Measurements from ENCODE around the gene BEST1.
A peak's percentile ranks its signal among the peaks of the same experiment; 100 is the strongest.

BEST1 gene

GRCh38 chr11:61906522-61906909 is 43.6 kb upstream of the BEST1 start:
- H3K9ac ChIP-seq (ENCODE audit: insufficient read length, low read depth) = no peak overlapping the region
- TF ChIP-seq SUZ12 (IDR thresholded peaks at IDR 0.05; ENCODE audit: extremely low read depth, insufficient read depth, insufficient read length) = no peak
- TF ChIP-seq ZNF274 (IDR thresholded peaks at IDR 0.05; ENCODE audit: low read depth, low read length) = no peak
- TF ChIP-seq YY1 (IDR thresholded peaks at IDR 0.05; ENCODE audit: insufficient read depth, insufficient read length) = no peak
- H3K4me3 ChIP-seq (ENCODE audit: insufficient read length, low read depth) = no peak overlapping the region
- H3K9me3 ChIP-seq (ENCODE audit: insufficient read depth, low read length) = no peaks in the 10 kb centered on the region
- DNase-seq (ENCODE audit: low read depth, low spot score) = no peak
- H3K36me3 ChIP-seq (ENCODE audit: insufficient read depth, insufficient read length, low read length) = no peaks in the 10 kb centered on the region
- H3K27me3 ChIP-seq (ENCODE audit: insufficient read depth, insufficient read length) = no peaks in the 10 kb centered on the region
- H3K4me1 ChIP-seq (ENCODE audit: insufficient read depth, insufficient read length) = peaks cover 33% of the 10 kb centered on the region

GRCh38 chr11:61907282-61907681 is 42.9 kb upstream of the BEST1 start:
- TF ChIP-seq SUZ12 (IDR thresholded peaks at IDR 0.05; ENCODE audit: extremely low read depth, insufficient read depth, insufficient read length) (no peak), ZNF274 (IDR thresholded peaks at IDR 0.05; ENCODE audit: low read depth, low read length) (no peak), YY1 (IDR thresholded peaks at IDR 0.05; ENCODE audit: insufficient read depth, insufficient read length) (no peak)
- Histone ChIP-seq H3K9me3 (ENCODE audit: insufficient read depth, low read length) (no peaks in the 10 kb centered on the region), H3K36me3 (ENCODE audit: insufficient read depth, insufficient read length, low read length) (no peaks in the 10 kb centered on the region), H3K9ac (ENCODE audit: insufficient read length, low read depth) (no peak overlapping the region), H3K4me3 (ENCODE audit: insufficient read length, low read depth) (no peak overlapping the region), H3K4me1 (ENCODE audit: insufficient read depth, insufficient read length) (peaks cover 32% of the 10 kb centered on the region), H3K27me3 (ENCODE audit: insufficient read depth, insufficient read length) (no peaks in the 10 kb centered on the region)
- no peak for DNase-seq (ENCODE audit: low read depth, low spot score)

GRCh38 chr11:61907871-61908729 is 42.1 kb upstream of the BEST1 start:
- Histone ChIP-seq H3K9me3 (ENCODE audit: insufficient read depth, low read length) (no peaks in the 10 kb centered on the region), H3K4me3 (ENCODE audit: insufficient read length, low read depth) (no peak overlapping the region), H3K36me3 (ENCODE audit: insufficient read depth, insufficient read length, low read length) (no peaks in the 10 kb centered on the region), H3K27me3 (ENCODE audit: insufficient read depth, insufficient read length) (no peaks in the 10 kb centered on the region), H3K9ac (ENCODE audit: insufficient read length, low read depth) (no peak overlapping the region), H3K4me1 (ENCODE audit: insufficient read depth, insufficient read length) (peaks cover 24% of the 10 kb centered on the region)
- no peak for DNase-seq (ENCODE audit: low read depth, low spot score)
- no peak for TF ChIP-seq ZNF274 (IDR thresholded peaks at IDR 0.05; ENCODE audit: low read depth, low read length)
- no peak for TF ChIP-seq YY1 (IDR thresholded peaks at IDR 0.05; ENCODE audit: insufficient read depth, insufficient read length)
- no peak for TF ChIP-seq SUZ12 (IDR thresholded peaks at IDR 0.05; ENCODE audit: extremely low read depth, insufficient read depth, insufficient read length)

GRCh38 chr11:61908730-61909316 is 41.3 kb upstream of the BEST1 start:
- no peak overlapping the region for H3K4me3 ChIP-seq (ENCODE audit: insufficient read length, low read depth)

GRCh38 chr11:61910187-61911127 is 39.7 kb upstream of the BEST1 start:
- DNase-seq (ENCODE audit: low read depth, low spot score) = no peak
- no peaks in the 10 kb centered on the region for H3K36me3 ChIP-seq (ENCODE audit: insufficient read depth, insufficient read length, low read length)
- H3K4me1 ChIP-seq (ENCODE audit: insufficient read depth, insufficient read length) = peaks cover 21% of the 10 kb centered on the region
- no peaks in the 10 kb centered on the region for H3K9me3 ChIP-seq (ENCODE audit: insufficient read depth, low read length)
- no peak overlapping the region for H3K9ac ChIP-seq (ENCODE audit: insufficient read length, low read depth)
- no peaks in the 10 kb centered on the region for H3K27me3 ChIP-seq (ENCODE audit: insufficient read depth, insufficient read length)
- no peak overlapping the region for H3K4me3 ChIP-seq (ENCODE audit: insufficient read length, low read depth)
- no peak for TF ChIP-seq YY1 (IDR thresholded peaks at IDR 0.05; ENCODE audit: insufficient read depth, insufficient read length)
- TF ChIP-seq SUZ12 (IDR thresholded peaks at IDR 0.05; ENCODE audit: extremely low read depth, insufficient read depth, insufficient read length) = no peak
- no peak for TF ChIP-seq ZNF274 (IDR thresholded peaks at IDR 0.05; ENCODE audit: low read depth, low read length)

More at GRCh38 chr11:61908730-61909316, 41.3 kb upstream of the BEST1 start:
- TF ChIP-seq ZNF274 (IDR thresholded peaks at IDR 0.05; ENCODE audit: low read depth, low read length) (no peak), YY1 (IDR thresholded peaks at IDR 0.05; ENCODE audit: insufficient read depth, insufficient read length) (no peak), SUZ12 (IDR thresholded peaks at IDR 0.05; ENCODE audit: extremely low read depth, insufficient read depth, insufficient read length) (no peak)
- peak overlapping the region; percentile 58 for H3K9ac ChIP-seq (ENCODE audit: insufficient read length, low read depth)
- no peak for DNase-seq (ENCODE audit: low read depth, low spot score)
- H3K27me3 ChIP-seq (ENCODE audit: insufficient read depth, insufficient read length) = no peaks in the 10 kb centered on the region
- peaks cover 24% of the 10 kb centered on the region for H3K4me1 ChIP-seq (ENCODE audit: insufficient read depth, insufficient read length)
- H3K9me3 ChIP-seq (ENCODE audit: insufficient read depth, low read length) = no peaks in the 10 kb centered on the region
- H3K36me3 ChIP-seq (ENCODE audit: insufficient read depth, insufficient read length, low read length) = no peaks in the 10 kb centered on the region

- no peaks in the 10 kb centered on the region for H3K27me3 ChIP-seq (ENCODE audit: insufficient read depth, insufficient read length)
- TF ChIP-seq ZNF274 (IDR thresholded peaks at IDR 0.05; ENCODE audit: low read depth, low read length) (no peak), YY1 (IDR thresholded peaks at IDR 0.05; ENCODE audit: insufficient read depth, insufficient read length) (no peak), SUZ12 (IDR thresholded peaks at IDR 0.05; ENCODE audit: extremely low read depth, insufficient read depth, insufficient read length) (no peak)
- no peaks in the 10 kb centered on the region for H3K9me3 ChIP-seq (ENCODE audit: insufficient read depth, low read length)
- DNase-seq (ENCODE audit: low read depth, low spot score) = no peak
- no peaks in the 10 kb centered on the region for H3K36me3 ChIP-seq (ENCODE audit: insufficient read depth, insufficient read length, low read length)
- no peak overlapping the region for H3K4me3 ChIP-seq (ENCODE audit: insufficient read length, low read depth)
- H3K4me1 ChIP-seq (ENCODE audit: insufficient read depth, insufficient read length) = peaks cover 21% of the 10 kb centered on the region
- no peak overlapping the region for H3K9ac ChIP-seq (ENCODE audit: insufficient read length, low read depth)
Measured at GRCh38 chr11:61911128-61911700, 38.9 kb upstream of the BEST1 start.

All from NT2/D1 (cell line).